ENCODE measurements around the gene TRMU.
A peak's percentile ranks its signal among the peaks of the same experiment; 100 is the strongest.

Gene TRMU, protein sequence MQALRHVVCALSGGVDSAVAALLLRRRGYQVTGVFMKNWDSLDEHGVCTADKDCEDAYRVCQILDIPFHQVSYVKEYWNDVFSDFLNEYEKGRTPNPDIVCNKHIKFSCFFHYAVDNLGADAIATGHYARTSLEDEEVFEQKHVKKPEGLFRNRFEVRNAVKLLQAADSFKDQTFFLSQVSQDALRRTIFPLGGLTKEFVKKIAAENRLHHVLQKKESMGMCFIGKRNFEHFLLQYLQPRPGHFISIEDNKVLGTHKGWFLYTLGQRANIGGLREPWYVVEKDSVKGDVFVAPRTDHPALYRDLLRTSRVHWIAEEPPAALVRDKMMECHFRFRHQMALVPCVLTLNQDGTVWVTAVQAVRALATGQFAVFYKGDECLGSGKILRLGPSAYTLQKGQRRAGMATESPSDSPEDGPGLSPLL

DNA sequence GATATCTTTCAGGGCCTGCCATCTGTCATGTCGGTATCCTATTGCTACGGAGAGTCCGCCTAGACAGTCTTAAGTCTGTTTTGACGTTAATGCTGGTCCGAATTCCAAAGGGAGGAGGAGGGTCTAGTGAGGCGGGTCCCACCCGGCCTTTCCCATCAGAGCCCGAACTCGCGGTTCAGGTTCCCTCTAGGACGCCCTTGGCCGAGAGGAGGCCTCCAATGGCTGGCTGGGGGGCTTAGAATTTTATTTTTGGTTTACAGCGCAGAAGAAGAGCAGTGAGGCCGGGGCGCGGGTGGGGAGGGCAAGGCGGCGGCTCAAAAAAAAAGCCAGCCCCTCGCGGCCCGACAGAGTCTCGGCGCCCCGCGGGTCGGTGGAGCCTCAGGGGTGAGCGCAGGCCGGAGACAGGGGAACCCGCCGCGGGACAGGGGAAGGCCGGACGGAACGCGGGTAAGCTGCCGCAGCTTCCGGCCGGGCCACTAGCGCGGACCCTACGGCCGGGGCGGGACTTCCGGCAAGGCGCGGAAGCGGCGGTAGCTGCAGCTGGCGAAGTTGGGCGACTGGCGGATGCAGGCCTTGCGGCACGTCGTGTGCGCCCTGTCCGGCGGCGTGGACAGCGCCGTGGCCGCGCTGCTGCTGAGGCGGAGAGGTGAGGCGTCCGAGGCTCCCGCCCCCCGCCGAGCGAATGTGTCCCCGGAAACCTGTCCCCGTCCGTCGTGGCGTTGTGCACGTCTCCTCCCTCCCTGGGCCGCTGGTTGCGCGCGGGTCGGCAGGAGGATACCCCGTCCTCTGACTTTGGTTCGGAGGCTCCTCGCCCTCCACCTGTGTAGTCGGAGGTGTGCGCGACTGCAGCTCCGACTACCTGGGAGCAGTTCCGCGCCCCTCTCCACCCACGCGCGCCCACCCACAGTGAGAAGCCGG, at the start of gene TRMU:
TSS of gene TRMU (plus strand) at position 514 of the 918 bp plus-strand sequence. CDS start at position 565, 51 bp downstream.
- peak; percentile 52 for DNase-seq

DNA sequence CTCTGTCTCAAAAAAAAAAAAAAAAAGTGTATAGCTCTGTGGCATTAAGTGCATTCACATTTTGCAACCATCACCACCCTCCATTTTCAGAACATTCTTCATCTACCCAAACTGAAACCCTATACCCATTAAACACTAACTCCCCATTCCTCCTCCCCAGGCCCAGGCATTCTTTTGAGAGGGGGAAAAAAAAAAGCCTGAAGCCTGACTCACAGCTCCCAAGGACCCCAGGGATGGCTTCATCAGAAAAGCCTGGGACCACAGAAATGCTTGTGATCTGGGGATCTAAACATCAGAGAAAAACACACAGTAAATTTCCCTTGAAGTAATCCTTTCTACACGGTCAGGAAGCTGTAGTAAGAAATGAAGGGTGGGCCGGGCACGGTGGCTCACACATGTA, 49.5 kb upstream of the TRMU start:
- no peak for DNase-seq

DNA sequence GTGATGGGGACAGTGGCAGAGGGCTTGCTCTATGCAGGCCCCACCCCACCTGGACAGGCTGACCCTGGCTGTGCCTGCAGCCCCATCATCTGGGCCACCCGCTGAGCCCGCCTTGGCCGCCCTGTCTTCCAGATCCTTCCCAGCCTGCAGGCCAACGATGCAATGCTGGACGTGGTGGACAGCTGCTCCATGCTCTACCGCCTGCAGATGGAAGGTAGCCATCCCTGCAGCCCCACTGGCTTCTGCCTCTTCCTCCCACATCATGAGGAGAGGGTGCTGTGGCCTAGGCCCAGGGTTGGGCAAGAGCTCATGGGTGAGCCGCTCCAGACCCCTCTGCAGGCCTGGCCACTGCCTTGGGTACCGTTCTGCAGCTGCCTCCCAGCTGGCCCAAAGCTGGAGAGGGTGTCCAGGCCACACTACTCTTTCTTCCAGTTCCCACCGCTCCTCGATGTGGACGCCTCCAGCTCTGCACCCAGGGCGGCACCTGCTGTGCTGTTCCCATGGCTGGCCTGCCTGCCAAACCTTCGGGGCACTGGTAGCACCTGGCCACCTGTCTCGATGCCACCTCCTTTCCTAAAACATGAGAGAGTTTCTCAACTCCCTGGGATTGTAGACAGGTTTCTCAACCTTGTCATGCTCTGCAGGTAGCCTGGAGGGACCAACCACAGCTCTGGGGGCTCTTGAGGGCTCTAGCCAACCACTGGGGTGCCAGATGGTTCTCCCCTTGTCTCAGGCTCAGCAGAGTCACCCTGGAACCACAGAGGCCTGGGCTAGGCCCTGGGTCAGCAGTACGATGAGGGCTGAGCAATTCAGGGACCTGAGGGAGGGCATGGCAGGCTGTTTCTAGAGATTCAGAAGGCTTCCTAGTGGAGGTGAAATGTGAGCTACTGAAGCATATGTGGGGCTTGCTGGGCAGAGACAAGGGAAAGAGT, 48.3 kb upstream of the TRMU start:
- no peak for DNase-seq

DNA sequence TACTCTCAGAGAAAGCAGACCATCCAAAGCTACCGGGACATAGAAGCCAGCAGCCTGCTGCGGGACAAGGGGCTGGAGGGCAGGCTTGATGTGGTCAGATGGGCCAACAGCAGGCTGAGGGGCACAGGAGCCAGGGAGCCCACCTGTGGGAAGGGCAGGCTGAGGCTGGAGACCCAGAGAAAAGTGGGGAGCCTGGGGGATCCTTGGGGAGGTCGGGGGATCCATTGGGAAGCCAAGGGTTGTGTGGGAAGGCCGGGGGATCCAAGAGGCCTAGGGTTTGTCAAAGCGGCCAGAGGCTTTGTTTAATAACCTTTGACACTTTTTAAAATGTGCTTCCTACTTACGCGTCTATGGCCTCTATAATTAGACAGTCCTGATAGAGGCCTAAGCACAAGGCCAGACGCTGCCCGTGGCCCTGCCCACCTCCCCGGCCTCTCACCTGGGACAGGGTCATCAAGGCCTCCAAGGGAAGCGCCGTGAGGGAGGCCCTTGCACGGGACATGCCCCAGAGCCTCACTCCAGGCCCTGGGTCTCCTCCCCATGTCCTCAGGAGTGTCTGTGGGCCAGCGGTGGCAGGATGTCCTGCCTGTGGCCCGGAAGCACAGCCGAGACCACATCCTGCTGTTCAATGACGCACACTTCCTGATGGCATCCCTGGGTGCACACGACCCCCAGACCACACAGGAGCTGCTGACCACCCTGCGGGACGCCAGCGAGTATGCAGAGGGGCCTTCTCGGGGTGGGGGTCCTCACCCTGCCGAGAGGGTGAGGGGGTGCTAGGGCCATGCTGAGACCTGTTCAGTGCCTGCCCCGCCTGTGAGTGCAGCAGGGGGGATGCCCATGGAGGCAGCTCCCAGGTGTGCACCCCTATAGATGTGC, 47.4 kb upstream of the TRMU start:
- no peak for DNase-seq

DNA sequence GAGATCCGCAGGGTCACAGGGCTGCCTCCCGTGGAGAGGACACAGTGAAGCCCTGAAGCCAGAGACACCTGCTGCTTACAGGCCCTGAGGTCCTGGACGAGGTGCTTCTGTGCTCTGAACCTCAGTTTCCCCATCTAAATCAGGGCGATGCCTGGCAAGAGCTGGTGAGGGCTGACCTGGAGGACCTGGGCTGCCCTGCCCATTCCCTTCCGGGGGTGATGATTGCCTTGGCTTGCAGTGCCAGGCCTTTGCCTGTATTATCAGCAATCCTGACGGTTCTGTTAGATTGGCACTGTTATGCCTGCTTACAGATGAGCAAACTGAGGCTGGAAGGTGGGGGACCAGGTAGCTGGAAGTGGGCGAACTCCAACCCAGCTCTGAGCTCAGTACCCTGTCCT, 46.7 kb upstream of the TRMU start:
- DNase-seq, result no peak

DNA sequence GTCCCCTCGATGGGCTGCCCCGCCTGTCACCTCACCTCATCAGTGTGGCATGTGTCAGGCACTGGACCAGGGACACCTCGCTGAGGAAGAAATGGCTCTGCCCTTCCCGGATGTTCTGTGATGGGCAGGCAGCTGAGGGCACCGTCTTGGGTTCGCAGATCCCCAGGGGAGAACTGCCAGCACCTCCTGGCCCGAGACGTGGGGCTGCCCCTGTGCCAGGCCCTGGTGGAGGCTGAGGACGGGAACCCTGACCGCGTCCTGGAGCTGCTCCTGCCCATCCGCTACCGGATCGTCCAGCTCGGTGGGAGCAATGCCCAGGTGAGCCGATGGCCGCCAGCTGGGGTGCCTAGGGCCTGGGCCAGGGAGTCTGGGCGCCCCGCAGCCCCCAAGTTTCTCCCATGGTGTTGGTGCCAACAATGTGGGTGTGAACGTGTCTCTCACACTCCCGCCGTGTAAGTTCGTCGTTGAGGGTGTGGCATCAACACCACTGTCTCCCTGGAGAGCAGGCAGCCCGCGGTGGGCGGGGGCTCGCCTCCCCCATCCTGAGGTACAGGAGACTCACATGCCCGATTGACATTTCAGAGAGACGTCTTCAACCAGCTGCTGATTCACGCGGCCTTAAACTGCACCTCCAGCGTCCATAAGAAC, 46.1 kb upstream of the TRMU start:
- no peak for DNase-seq

DNA sequence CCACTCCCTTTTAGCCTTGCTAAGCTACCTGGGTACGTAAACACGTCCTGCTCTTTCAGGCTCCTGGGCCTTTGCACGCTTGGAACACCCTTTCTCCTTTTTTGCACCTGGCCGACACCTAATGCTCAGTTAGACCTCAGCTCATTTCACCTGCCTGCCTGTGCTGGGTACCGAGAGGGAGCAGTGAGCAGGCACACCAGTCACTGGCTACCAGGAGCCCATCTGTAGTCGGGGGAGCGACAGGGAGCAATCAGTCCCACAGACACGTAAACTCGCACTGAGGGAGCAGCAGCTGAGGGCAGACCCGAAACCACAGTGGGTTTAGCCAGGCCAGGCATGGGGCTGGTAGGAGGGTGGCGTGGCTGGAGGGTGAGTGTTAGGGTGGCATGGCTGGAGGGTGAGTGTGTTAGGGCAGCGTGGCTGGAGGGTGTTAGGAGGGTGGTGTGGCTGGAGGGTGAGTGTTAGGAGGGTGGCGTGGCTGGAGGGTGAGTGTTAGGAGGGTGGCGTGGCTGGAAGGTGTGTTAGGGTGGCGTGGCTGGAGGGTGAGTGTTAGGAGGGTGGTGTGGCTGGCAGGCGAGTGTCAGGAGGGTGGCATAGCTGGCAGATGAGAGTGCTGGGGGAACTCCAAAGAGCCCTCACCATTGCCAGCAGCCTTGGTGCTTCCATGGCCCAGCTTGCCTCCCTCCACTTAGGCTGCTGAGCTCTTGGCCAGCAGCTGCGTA, 45.2 kb upstream of the TRMU start:
- no peak for DNase-seq

DNA sequence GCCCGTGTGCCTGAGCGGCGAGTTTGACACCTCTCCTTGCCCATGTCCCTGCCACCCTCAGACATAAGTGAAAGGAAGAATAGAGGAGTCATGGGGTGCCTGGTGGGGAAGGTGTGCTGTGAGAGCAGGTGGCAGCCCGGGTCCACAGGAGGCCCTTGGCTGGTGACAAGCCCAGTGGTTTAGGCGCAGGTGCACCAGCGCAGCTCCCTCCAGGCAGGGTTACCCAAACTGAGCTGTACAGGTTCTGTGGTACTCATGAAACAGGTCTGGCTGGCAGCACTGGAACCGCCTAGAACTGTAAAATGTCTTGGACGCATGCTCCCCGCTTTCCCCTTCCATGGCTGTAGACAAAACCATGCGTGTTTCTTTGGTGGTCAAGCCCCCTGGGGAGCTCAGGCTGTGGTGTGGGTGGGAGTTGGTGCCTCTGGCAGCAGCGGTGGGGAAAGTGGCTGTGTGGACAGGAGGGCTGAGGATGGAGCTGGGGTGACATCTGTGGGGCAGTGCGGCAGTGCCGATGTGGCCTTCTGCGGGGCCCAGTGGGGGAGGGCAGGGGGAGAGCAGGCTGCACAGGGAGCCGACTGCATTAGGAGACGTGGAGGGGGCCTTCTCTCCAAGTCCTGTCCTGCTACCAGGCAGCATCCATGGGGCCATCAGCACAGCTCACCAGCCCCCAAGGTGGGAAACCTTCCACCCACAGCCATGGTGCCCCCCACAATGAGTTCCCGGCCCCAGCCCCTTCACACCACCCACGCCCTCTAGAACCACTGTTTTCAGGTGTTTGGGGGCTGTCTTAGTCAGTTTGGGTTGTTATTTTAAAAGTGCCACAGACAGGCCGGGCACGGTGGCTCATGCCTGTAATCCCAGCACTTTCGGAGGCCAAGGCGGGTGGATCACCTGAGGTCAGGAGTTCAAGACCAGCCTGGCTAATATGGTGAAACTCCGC, 44.4 kb upstream of the TRMU start:
- DNase-seq, result no peak

DNA sequence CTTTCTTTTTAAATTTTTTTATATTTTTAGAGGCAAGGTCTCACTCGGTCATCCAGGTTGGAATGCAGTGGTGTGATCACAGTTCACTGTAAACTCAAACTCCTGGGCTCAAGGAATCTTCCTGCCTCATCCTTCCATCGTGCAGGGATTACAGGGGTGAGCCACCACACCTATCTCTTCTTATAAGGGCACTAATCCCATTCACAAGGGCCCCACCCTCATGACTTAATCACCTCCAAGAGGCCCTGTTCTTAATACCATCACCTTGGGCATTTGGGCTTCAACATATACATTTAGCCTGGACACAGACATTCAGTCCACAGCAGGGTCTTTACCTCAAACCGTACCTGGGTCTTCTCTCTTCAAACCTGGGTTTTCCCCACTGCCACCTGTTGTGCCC, 43.3 kb upstream of the TRMU start:
- DNase-seq, result no peak

DNA sequence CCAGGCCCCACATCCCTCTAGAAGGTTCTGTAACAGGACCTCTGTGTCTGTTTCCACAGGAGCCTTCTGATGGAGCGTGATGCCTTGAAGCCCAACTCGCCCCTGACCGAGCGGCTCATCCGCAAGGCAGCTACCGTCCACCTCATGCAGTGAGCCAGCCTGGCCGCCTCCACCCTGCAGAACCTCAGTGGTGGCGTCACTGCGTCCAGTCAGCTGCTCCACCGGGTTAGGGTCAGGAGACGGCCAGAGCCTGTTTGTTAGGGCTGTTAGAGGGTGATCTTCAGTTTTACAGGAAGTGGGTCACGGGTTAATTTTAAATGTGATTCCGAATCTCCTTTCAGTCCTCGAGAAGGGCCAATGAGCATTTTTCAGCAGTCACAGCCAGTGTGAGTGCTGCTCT, 42.8 kb upstream of the TRMU start:
- no peak for DNase-seq

DNA sequence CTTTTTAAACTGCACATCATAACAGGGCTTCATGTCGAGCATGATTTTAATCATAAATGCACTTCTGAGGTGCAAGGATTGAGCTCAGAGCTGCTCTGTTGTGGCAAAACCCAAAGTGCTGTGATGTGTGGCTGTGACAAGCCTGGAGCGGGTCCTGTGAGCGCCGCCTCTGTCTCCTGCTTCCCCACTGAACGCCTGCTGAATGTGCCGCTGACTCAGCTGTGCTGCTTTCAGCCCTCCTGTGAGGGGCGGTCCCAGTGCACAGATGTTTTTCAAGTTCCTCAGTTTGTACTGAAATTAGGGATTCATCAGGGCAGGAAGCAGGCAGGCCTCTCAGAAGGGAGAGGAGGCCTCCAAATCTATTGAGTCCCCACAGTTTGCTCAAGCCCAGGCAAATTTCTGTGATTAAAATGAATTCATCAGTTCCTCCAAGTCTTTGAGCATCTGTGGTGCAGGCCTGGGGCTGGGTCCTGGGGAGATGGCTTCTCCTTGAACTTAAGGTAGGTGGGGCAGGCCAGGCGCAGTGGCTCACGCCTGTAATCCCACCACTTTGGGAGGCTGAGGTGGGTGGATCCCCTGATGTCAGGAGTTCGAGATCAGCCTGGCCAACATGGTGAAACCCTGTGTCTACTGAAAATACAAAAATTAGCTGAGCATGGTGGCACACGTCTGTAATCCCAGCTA, 41.8 kb upstream of the TRMU start:
- DNase-seq, result no peak

DNA sequence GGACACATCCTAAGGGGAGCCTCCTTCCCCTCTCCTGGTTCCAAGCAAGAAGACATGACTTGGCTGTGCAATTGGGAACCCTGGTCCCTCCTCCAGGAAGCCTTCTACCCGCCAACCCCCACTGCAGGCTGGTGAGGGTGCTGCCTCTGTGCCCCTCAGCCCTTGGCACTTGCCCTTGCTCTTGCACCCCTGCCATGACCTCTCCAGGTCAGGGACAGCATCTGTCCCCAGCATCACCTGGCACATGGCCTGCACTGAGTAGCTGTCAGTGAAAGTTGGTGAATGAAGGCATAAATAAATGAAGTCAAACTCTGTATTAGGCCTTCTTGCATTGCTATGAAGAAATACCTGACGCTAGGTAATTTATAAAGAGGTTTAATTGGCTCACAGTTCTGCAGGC, 40.7 kb upstream of the TRMU start:
- DNase-seq, result no peak

DNA sequence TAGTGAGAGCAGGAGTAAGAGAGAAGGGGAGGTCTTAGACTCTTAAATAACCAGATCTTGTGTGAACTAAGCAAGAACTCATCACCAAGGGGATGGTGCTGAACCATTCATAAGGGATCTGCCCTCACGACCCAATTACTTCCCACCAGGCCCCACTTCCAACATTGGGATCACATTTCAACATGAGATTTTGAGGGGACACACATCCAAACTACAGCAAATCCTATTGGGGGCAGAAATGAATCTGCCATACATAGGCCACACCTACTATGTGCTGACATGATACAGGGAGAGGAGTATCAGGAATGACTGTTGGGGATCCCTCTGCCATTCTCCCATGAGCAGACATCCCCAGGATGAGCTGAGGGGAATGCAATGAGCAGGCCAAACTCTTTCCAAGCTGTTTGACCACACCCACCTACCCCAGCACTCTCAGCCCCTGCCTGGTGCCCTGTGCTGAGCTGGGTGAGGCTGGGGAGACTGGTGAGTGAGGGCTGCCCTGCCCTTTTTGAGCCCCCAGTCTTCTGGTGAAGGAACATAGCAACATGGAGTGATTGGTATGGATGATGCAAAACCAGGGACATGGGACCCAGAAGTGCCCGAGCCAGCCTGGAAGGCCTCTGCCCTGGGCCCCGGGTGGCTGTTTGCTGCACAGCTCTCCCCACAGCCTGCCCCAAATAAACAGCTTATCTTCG, 40.1 kb upstream of the TRMU start:
- DNase-seq, result no peak

DNA sequence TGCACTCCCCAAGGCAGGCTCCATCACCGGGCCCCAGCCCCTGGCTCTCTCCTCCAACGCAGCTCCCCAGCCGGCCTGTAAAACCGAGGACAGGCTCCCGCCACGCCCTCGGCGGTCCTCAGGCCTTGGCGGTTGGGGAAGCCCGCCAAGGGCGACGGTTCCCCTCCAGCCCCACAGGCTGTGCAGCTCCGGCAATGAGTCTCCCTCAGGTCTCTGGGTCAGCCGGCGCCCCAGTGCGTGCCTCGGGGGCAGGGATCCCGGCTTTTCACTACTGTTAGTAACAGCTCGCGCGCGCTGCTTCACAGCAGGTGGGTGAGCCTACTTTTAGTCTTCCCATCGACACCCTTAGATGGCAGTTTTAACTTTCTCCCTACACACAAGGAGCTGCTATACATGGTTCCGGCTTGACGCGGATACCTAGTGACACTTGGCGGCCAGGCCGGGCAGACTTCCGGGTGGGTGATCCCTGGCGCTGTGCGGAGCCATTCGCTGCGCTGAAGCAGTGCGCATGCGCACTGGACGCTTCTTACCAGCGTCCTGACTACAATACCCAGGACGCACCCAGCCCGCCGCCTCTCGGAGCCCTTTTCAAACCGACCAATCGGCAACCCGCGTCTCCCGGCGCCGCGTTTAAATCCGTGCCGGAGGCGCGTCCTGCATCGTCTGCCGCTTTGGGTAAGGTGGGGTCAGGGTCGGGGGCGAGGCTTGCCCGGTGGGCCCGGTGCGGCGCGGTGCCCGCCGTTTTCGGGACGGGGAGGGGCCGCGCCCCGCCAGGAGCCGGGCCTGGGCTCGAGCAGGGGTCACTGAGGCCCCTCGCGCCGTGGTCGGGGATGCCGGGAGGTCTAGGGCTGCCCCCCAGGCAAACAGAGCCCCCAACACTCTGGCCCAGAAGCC, 39.0 kb upstream of the TRMU start, which contains the start of gene GTSE1:
TSS of gene GTSE1 (plus strand) at position 614 of the 894 bp plus-strand sequence. CDS start 531 bp downstream, outside the sequence.
- DNase-seq, result peak; percentile 91

DNA sequence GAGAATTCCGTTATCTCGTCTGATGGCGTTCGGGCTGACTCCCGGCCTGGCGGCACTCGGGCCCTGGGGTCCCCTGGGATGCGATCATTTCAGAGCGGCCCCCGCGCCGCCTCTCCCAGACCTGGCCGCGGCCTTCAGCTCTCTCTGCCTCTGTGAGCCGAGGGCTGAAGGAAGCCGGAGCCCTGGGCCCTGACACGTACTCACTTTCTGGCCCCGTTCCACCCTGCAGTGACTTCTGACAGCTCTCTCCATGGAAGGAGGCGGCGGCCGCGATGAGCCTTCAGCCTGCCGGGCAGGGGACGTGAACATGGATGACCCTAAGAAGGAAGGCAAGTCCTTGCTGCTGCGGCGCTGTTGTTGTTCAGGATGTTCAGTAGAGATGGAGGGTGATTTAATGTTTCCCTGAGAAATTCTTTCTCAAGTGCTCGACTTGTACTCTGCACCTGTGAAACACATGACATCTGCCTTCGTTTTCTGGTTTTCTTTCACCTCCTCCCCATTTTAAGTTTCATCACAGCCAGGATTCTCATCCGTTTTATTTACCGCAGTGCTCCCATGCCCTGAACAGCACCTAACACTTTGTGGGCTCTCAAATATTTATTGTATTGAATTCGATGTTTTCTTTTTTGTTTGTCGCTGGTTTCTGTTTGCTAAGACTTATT, 38.2 kb upstream of the TRMU start:
- no peak for DNase-seq

DNA sequence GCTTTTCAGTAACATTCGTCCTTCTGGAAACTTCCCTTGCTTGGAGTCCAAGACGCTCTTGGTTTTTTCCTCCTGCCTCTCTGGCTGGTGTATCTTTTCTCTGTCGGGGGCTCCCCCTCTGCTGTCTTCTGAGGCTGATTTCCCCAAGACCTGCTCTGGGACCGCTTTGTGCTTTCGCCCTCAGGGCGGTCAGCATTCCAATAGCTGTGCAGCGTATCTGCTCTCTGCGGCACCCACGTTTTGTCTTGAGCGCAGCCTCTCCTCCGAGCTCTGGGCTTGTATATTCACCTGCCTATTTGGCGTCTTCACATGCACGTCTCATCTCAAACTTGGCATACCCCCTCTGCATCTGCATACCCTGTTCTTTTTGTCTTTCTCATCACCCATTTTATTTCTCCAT, 36.4 kb upstream of the TRMU start:
- no peak for DNase-seq
